Measurements from ENCODE around the gene KDM5B. TPM values are rescaled to one million over a fixed set of nuclear protein-coding genes. Genes with fewer than 3 reads are reported as not detected.

KDM5B gene
- total and polyA plus RNA-seq, 2 donors from 2014 or later: 10.7 to 55.5 TPM

DNA sequence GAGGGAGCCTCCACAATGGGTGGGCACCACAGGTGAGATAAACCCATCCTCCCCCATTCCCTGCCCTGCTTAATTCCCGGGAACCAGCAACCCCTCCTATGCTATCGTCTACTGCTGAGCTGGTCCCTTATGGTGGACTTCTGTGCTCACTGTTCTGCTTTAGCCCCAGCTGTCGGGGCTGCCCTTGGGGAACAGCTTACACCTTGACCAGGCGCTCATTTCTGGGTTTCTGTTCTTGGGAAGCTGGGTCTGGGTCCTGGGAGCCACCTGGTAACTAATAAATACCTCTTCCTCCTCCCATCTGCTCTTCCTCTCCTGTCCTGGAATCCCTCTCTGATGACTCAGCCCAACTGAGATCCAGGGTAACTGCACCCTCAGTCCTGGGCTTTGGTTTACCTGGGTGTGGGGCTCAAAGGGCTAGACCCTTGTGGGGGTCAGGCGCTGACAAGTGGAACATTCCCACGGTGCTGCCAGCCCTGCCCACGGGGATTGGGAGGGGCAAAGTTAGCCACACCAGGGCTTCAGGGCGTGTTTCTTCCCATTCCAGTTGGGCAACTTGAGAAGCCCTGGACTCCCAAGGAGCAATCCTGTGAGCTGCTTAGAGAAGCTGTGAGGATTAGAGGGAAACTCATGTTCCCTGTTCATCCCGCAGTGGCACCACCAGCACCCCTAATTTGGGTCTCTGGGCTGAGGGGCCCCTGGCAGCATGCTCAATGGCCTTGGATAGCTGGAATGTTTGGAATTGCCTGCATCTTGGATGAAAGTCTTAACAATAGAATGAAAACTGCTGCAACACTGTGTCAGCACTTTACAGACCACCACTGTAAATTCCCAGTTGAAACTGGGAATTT, 4.2 kb upstream of the KDM5B start:
- Histone ChIP-seq H3K9ac (ENCODE audit: low read length in 3 of 3) (no peak overlapping the region), H3K9me3 (ENCODE audit: control insufficient read depth in 2 of 3, insufficient read depth in 1 of 3, low read length in 3 of 3) (no peaks in the 10 kb centered on the region), H3K27ac (ENCODE audit: low read depth in 2 of 2, low read length in 2 of 2) (no peak overlapping the region), H3K4me3 (ENCODE audit: low read length in 3 of 3) (no peak overlapping the region), H3K27me3 (ENCODE audit: control insufficient read depth, insufficient read depth, low read length) (no peaks in the 10 kb centered on the region), H3K4me1 (ENCODE audit: control insufficient read depth in 2 of 3, insufficient read depth in 2 of 3, low read depth in 1 of 3, low read length in 3 of 3) (peaks cover 0 to 7% (median 0%) of the 10 kb centered on the region in 3 donors), H3K36me3 (ENCODE audit: control insufficient read depth in 2 of 3, insufficient read depth in 3 of 3, low read length in 3 of 3) (no peaks in the 10 kb centered on the region)
- intact Hi-C loops (cut with DNase I): no loop called here
- FAIRE-seq (no peak), DNase-seq (no peak)
- TF ChIP-seq, protein P1, sequence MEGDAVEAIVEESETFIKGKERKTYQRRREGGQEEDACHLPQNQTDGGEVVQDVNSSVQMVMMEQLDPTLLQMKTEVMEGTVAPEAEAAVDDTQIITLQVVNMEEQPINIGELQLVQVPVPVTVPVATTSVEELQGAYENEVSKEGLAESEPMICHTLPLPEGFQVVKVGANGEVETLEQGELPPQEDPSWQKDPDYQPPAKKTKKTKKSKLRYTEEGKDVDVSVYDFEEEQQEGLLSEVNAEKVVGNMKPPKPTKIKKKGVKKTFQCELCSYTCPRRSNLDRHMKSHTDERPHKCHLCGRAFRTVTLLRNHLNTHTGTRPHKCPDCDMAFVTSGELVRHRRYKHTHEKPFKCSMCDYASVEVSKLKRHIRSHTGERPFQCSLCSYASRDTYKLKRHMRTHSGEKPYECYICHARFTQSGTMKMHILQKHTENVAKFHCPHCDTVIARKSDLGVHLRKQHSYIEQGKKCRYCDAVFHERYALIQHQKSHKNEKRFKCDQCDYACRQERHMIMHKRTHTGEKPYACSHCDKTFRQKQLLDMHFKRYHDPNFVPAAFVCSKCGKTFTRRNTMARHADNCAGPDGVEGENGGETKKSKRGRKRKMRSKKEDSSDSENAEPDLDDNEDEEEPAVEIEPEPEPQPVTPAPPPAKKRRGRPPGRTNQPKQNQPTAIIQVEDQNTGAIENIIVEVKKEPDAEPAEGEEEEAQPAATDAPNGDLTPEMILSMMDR (IDR thresholded peaks at IDR 0.05; ENCODE audit: borderline replicate concordance, extremely low read depth, insufficient read depth): no peak

DNA sequence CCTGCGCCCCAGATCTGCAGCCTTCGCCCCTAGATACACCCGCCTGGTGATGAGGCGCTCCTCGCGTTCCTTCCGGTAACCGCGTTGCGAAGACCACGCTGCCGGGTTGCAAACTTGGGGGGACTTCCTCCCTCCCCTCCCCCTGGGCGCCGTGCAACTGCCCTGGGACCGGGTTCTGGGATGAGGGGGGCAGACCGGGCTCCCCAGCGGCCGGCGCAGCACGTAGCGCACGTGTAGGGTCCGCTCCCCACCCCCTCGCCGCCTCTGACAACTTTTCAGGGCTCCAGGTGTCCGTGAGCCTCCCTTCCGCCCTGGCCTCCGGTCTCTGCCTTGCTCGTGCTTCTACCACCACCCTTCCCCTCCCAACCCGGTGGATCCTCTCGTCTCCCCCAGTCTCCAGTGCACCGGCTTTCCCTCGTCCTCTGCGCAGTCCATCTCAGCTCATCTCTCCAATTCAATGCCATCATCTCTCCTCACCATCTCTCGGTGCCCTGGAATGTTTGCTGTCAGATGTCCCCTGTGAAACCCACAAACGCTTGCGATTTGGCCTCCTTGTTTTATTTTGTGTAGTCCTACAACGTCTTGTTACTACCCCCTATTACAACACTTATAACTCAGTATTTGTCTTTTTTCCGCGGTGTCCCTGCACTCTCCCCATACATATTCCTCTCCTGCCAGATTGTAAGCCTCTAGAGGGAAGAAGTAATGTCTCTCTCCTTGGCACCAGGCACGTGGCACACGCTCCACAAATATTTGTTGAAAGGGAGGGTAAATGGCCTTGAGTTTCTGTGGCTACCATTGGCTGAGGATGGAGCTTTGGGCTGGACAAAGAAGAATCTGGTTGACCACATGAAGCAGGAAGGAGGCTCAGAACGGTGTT, 3.3 kb upstream of the KDM5B start:
- FAIRE-seq: no peak
- Histone ChIP-seq H3K36me3 (ENCODE audit: control insufficient read depth in 2 of 3, insufficient read depth in 3 of 3, low read length in 3 of 3) (no peaks in the 10 kb centered on the region), H3K27me3 (ENCODE audit: control insufficient read depth, insufficient read depth, low read length) (no peaks in the 10 kb centered on the region), H3K9ac (ENCODE audit: low read length in 3 of 3) (peak overlapping the region; percentile 57 to 83 (median 67)), H3K4me3 (ENCODE audit: low read length in 3 of 3) (peak overlapping the region; percentile 64 to 84 (median 78)), H3K27ac (ENCODE audit: low read depth in 2 of 2, low read length in 2 of 2) (peak overlapping the region in 1 of 2 donors; percentile 57), H3K9me3 (ENCODE audit: control insufficient read depth in 2 of 3, insufficient read depth in 1 of 3, low read length in 3 of 3) (no peaks in the 10 kb centered on the region), H3K4me1 (ENCODE audit: control insufficient read depth in 2 of 3, insufficient read depth in 2 of 3, low read depth in 1 of 3, low read length in 3 of 3) (peaks cover 0 to 8% (median 0%) of the 10 kb centered on the region in 3 donors)
- DNase-seq: peak in 4 of 5 donors; percentile 34 to 73 (median 48)
- intact Hi-C loops (cut with DNase I): no loop called here
- TF ChIP-seq, protein P1 (IDR thresholded peaks at IDR 0.05; ENCODE audit: borderline replicate concordance, extremely low read depth, insufficient read depth): no peak

DNA sequence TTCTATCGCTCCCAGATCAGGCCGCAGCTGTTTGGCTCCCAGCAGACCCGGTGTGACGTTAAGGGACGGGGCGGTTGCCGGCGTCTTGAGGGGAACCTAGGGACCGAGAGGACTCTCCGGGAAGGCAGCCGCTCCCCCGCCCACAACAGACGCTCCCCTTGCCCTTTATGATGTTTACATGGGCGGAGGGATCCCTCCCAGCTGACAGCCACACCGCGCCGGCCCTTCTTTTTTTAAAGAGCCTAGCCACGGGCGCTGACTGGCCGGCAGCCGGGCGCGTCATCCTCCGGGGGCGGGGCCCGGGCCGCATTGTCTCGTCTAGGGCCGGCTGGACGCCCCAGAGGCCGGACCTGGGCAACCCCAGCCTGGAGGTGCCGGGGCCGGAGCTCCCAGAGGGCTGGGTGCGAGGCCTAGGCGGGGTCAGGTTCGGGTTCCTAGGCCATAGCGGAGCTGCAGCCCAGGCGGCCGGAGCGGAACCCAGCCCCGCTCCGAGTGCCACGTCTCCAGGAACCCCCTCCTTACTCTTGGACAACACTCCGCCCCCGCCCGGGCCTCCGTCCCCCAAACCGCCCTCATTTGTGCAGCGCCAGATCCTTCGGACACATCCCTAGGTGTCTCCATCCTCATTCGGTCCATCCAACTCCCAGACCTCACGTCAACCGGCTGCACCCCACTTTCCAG, 2.5 kb upstream of the KDM5B start, which contains the start of gene PCAT6:
PCAT6 (plus strand) TSS at position 340 of the 681 bp plus-strand sequence.
- no peaks in the 10 kb centered on the region for H3K36me3 ChIP-seq (ENCODE audit: control insufficient read depth in 2 of 3, insufficient read depth in 3 of 3, low read length in 3 of 3)
- H3K9ac ChIP-seq (ENCODE audit: low read length in 3 of 3): peak within 1 kb of the TSS; percentile 57 to 83 (median 67)
- FAIRE-seq (no peak), DNase-seq (peak; percentile 95 to 98 (median 97))
- no peaks in the 10 kb centered on the region for H3K27me3 ChIP-seq (ENCODE audit: control insufficient read depth, insufficient read depth, low read length)
- peak within 1 kb of the TSS; percentile 20 to 57 for H3K27ac ChIP-seq (ENCODE audit: low read depth in 2 of 2, low read length in 2 of 2)
- peaks cover 0 to 14% (median 0%) of the 10 kb centered on the region in 3 donors for H3K4me1 ChIP-seq (ENCODE audit: control insufficient read depth in 2 of 3, insufficient read depth in 2 of 3, low read depth in 1 of 3, low read length in 3 of 3)
- peak within 1 kb of the TSS; percentile 64 to 84 (median 78) for H3K4me3 ChIP-seq (ENCODE audit: low read length in 3 of 3)
- TF ChIP-seq, protein P1 (IDR thresholded peaks at IDR 0.05; ENCODE audit: borderline replicate concordance, extremely low read depth, insufficient read depth): no peak
- intact Hi-C loops (cut with DNase I): no loop called here
- H3K9me3 ChIP-seq (ENCODE audit: control insufficient read depth in 2 of 3, insufficient read depth in 1 of 3, low read length in 3 of 3): no peaks in the 10 kb centered on the region

All from kidney (tissue), 14 donors.